KMS-11 (cell line): ENCODE results near the gene LGR4.

Experiments
- H2AFZ ChIP-seq: fragments of 200-600 bp; sonication (generic); 2 replicates; pipeline ENCODE4 v1.6.1; 2016; ENCODE audit warnings: antibody characterized with exemption, mixed run types, low read depth
- H3K27ac ChIP-seq: fragments of 200-600 bp; sonication (generic); 2 replicates; pipeline ENCODE4 v1.6.1; 2016; ENCODE audit warnings: mild to moderate bottlenecking, mixed run types
- H3K27me3 ChIP-seq: fragments of 200-600 bp; sonication (generic); 2 replicates; pipeline ENCODE4 v1.6.1; 2017; ENCODE audit warnings: mild to moderate bottlenecking, low read depth, mixed run types, moderate library complexity; ENCODE audit not compliant: insufficient read depth
- H3K36me3 ChIP-seq: fragments of 200-600 bp; sonication (generic); 2 replicates; pipeline ENCODE4 v1.6.1; 2017; ENCODE audit warnings: mild to moderate bottlenecking, mixed run types; ENCODE audit not compliant: insufficient read depth
- H3K4me1 ChIP-seq: fragments of 200-600 bp; sonication (generic); 2 replicates; pipeline ENCODE4 v1.6.1; 2016; ENCODE audit warnings: mild to moderate bottlenecking, low read depth, mixed run types; ENCODE audit not compliant: poor library complexity, severe bottlenecking
- H3K4me2 ChIP-seq: fragments of 200-600 bp; sonication (generic); 2 replicates; pipeline ENCODE4 v1.7.0; 2016; ENCODE audit warnings: mild to moderate bottlenecking, mixed run types
- H3K4me3 ChIP-seq: fragments of 200-600 bp; sonication (generic); IDR thresholded peaks from 2 replicates; pipeline ENCODE4 v1.6.1; 2017; ENCODE audit warnings: low read depth, low read length, mixed read lengths; ENCODE audit not compliant: insufficient read depth
- H3K79me2 ChIP-seq: fragments of 200-600 bp; sonication (generic); 2 replicates; pipeline ENCODE4 v1.6.1; 2016; ENCODE audit warnings: low read depth, mixed run types; ENCODE audit not compliant: insufficient read depth
- H3K9ac ChIP-seq: fragments of 200-600 bp; sonication (generic); 2 replicates; pipeline ENCODE4 v1.6.1; 2016; ENCODE audit warnings: mild to moderate bottlenecking, mixed run types
- H4K20me1 ChIP-seq: fragments of 200-600 bp; sonication (generic); 2 replicates; pipeline ENCODE4 v1.6.1; 2016; ENCODE audit warnings: mild to moderate bottlenecking, mixed run types; ENCODE audit not compliant: insufficient read depth
- TF ChIP-seq, protein P1 (sequence below): fragments of 200-600 bp; sonication (generic); conservative IDR thresholded peaks from 2 replicates; pipeline ENCODE4 v1.6.1; 2017; ENCODE audit warnings: low read depth, mild to moderate bottlenecking, antibody characterized with exemption, low read length, moderate library complexity, mixed read lengths

Gene LGR4

DNA sequence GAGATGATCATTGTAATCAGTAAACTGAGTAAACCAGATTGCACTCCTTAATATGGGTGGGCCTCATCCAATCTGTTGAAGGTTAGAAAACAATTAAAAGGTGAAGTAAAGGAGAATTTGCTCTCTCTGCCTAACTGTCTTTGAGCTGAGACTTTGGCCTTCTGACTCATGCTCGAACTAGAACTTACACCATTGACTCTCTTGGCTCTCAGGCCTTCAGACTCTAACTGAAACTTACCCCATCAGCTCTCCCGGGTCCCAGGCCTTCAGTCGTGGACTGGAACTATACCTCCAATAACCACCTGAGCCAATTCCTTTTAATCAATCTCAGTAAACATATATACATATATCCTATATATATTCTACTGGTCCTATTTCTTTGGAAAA, 34.0 kb downstream of the LGR4 start:
- Histone ChIP-seq H2AFZ (no peak overlapping the region), H4K20me1 (no peaks in the 10 kb centered on the region), H3K4me2 (no peak overlapping the region), H3K27ac (no peak overlapping the region), H3K4me1 (no peaks in the 10 kb centered on the region), H3K9ac (no peak overlapping the region), H3K4me3 (no peak overlapping the region), H3K36me3 (no peaks in the 10 kb centered on the region), H3K79me2 (no peaks in the 10 kb centered on the region), H3K27me3 (no peaks in the 10 kb centered on the region)
- TF ChIP-seq, protein P1, sequence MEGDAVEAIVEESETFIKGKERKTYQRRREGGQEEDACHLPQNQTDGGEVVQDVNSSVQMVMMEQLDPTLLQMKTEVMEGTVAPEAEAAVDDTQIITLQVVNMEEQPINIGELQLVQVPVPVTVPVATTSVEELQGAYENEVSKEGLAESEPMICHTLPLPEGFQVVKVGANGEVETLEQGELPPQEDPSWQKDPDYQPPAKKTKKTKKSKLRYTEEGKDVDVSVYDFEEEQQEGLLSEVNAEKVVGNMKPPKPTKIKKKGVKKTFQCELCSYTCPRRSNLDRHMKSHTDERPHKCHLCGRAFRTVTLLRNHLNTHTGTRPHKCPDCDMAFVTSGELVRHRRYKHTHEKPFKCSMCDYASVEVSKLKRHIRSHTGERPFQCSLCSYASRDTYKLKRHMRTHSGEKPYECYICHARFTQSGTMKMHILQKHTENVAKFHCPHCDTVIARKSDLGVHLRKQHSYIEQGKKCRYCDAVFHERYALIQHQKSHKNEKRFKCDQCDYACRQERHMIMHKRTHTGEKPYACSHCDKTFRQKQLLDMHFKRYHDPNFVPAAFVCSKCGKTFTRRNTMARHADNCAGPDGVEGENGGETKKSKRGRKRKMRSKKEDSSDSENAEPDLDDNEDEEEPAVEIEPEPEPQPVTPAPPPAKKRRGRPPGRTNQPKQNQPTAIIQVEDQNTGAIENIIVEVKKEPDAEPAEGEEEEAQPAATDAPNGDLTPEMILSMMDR: no peak

DNA sequence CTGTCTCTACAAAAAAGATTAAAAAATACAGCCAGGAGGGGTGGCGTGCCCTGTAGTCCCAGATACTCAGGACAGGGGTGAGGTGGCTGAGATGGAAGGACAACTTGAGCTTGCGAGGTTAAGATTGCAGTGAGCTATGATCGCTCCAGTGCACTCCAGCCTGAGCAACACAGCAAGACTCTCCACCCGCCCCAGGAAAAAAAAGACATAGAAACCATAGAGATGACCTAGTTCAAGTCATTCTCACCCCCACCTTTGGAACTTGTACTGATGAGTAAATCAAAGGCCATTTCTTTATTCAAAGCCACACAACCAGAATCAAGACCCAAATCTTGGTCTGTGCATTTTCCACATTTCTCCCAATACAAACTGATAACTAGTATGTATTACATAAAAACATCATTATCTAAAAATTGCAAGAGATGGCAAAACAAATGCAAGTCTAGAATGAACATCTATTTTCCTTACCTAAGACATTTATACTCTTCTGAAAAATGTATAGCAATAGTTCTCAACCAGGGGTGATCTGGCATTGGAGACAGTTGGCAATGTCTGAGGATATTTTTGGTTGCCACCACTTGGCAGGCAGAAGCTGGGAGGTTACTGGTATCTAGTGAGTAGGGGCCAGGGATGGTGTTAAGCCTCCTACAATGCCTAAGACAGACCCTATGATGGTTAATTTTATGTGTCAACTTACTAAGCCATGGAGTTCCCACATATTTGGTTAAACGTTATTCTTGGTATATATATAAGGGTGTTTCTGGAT, 34.6 kb downstream of the LGR4 start:
- TF ChIP-seq, protein P1: no peak
- Histone ChIP-seq H3K4me2 (no peak overlapping the region), H3K4me3 (no peak overlapping the region), H3K4me1 (no peaks in the 10 kb centered on the region), H3K36me3 (no peaks in the 10 kb centered on the region), H3K27ac (no peak overlapping the region), H3K27me3 (no peaks in the 10 kb centered on the region), H2AFZ (no peak overlapping the region), H3K9ac (no peak overlapping the region), H3K79me2 (no peaks in the 10 kb centered on the region), H4K20me1 (no peaks in the 10 kb centered on the region)

DNA sequence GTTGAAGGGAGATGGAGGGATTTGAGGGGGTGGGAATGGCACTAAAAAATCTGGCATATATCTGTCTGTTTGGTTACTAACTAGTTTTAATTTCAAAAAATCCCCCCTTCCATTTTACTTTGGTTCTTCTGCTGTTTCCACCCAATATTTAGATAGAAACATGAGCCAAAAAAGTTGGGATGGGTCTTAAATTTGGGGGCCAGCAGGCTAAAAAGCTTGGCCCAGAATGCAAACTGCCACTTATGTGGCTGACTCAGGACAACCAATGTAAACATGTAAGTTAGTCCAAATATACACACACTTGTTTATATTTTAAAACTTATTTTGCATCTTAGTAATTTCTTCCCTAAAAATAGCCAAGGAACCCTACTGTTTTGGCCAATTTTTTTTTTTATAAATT, 35.7 kb downstream of the LGR4 start:
- H2AFZ ChIP-seq: no peak overlapping the region
- no peaks in the 10 kb centered on the region for H3K36me3 ChIP-seq
- no peak overlapping the region for H3K27ac ChIP-seq
- no peak overlapping the region for H3K4me3 ChIP-seq
- H3K27me3 ChIP-seq: no peaks in the 10 kb centered on the region
- no peak overlapping the region for H3K9ac ChIP-seq
- no peaks in the 10 kb centered on the region for H3K79me2 ChIP-seq
- no peak overlapping the region for H3K4me2 ChIP-seq
- no peaks in the 10 kb centered on the region for H3K4me1 ChIP-seq
- TF ChIP-seq, protein P1: no peak
- H4K20me1 ChIP-seq: no peaks in the 10 kb centered on the region

DNA sequence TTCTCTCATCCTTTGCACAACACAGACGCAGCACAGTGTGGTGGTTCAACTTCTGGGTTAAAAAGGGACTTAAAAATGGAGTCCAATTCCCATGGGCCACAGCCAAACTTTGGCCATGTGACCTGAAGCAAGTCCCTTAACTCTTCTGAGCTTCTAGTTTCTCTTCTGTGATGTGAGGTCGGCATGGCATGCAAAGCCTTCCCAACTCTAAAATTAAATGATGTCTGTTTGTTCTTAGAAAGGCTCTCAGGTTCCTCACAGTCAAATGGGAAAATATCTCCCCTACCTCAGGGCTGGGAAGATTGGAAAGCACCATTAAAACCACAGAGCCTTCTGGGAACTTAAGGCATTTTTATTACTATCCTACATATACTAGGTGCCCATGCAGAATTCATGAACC, 38.8 kb downstream of the LGR4 start:
- TF ChIP-seq, protein P1: no peak
- H3K4me3 ChIP-seq: no peak overlapping the region
- no peak overlapping the region for H2AFZ ChIP-seq
- H3K27ac ChIP-seq: no peak overlapping the region
- peaks cover 10% of the 10 kb centered on the region for H3K4me1 ChIP-seq
- H3K27me3 ChIP-seq: no peaks in the 10 kb centered on the region
- H3K4me2 ChIP-seq: no peak overlapping the region
- H4K20me1 ChIP-seq: no peaks in the 10 kb centered on the region
- H3K79me2 ChIP-seq: no peaks in the 10 kb centered on the region
- H3K9ac ChIP-seq: no peak overlapping the region
- H3K36me3 ChIP-seq: no peaks in the 10 kb centered on the region
